Ovary (tissue), 9 donors: ENCODE data around the gene VDR. TPM values are rescaled to one million over a fixed set of nuclear protein-coding genes. Genes with fewer than 3 reads are reported as not detected.

Experiments used
- DNase-seq, 5 donors: peaks; one replicate each; pipeline ENCODE4 v3.0.0-alpha.2; 2019 to 2020
- H3K27ac ChIP-seq, 2 donors: fragments of 200-600 bp; one replicate each; pipeline versions ENCODE4 v1.5.1 to v1.8.0; 2019 to 2022
- H3K27me3 ChIP-seq: fragments of 200-600 bp; one replicate; pipeline ENCODE4 v1.8.0; 2022
- H3K36me3 ChIP-seq: fragments of 200-600 bp; sonication (generic); one replicate; pipeline ENCODE4 v1.5.1; 2019
- H3K4me1 ChIP-seq: one replicate; pipeline ENCODE4 v1.8.1; 2013; ENCODE audit warnings: mild to moderate bottlenecking, moderate library complexity; ENCODE audit not compliant: insufficient read depth
- H3K4me3 ChIP-seq: fragments of 200-600 bp; sonication (generic); one replicate; pipeline ENCODE4 v1.5.1; 2017
- H3K9me3 ChIP-seq, 2 donors: fragments of 200-600 bp in 1 of 2; sonication (generic) in 1 of 2; one replicate each; pipeline versions ENCODE4 v1.5.1 to v1.8.1; 2013 to 2019; ENCODE audit warnings: mild to moderate bottlenecking in 1 of 2, moderate library complexity in 1 of 2
- EP300 ChIP-seq: sonication (generic); formaldehyde crosslinking; IDR thresholded peaks from one replicate; pipeline ENCODE4 v1.6.1; 2017; ENCODE audit warnings: antibody characterized with exemption
- POLR2A ChIP-seq: fragments of 450-650 bp; IDR thresholded peaks from one replicate; pipeline ENCODE4 v1.6.1; 2017; ENCODE audit warnings: antibody characterized with exemption, mild to moderate bottlenecking, moderate library complexity
- WGBS, 3 donors: extraction: QIAGEN DNeasy Blood & Tissue Kit in 1 of 3; methylation state at CpG; one replicate each; pipeline versions ENCODE4 v1.1.5 to v1.1.7; 2013 to 2017; 5-methylcytosine and 5-hydroxymethylcytosine counted together
- intact Hi-C, 4 donors: fragments of 100-400 bp; cut with DNase I; formaldehyde crosslinking; loops; one replicate each; pipeline versions ENCODE4 v1.11.0 to v1.15.1; 2022 to 2023
- polyA plus RNA-seq, 2 donors: library from polyadenylated mRNA; stranded (reverse); fragments of 200-250 nt in 1 of 2; fragments of 350-450 nt in 1 of 2; fragmentation: Illumina TruSeq in 1 of 2; extraction: RNeasy Lipid Tissue Mini Kit (QIAGEN cat#74804) in 1 of 2; gene quantifications; one replicate each; pipeline ENCODE4 v1.2.3, GENCODE V29; 2013 to 2014
- total RNA-seq, 7 donors: library from RNA; depleted of rRNA in 2 of 7; stranded (reverse); fragments of >200 nt in 2 of 7; fragmentation: NEBNext Ultra II Directional in 3 of 7; extraction: Animal tissue kit (Norgen Biotek cat#: 25700) in 3 of 7; gene quantifications; one replicate each; pipeline versions ENCODE4 v1.1.0 to v1.2.4, GENCODE V29; 2016 to 2023
- TF ChIP-seq, protein P1 (sequence below), 3 donors: fragments of 450-650 bp in 2 of 3; fragments of 200-600 bp in 1 of 3; IDR thresholded peaks; one replicate each; pipeline versions ENCODE4 v1.5.1 to v1.8.0; 2016 to 2022; ENCODE audit warnings: antibody characterized with exemption in 3 of 3, mild to moderate bottlenecking in 1 of 3
- donor health status: DM: no; HTN: no; CAD: no; lungs with moderate emphysema.
- donor health status: DM: no; HTN: no; CAD: no.
- donor health status: Bipolar disorder and iron deficiency.
- donor health status: DM: yes; HTN: yes; CAD: no.
- donor health status: DM: no; HTN: no; CAD: no.
- donor health status: DM: yes; HTN: yes; CAD: no.

VDR gene
- total and polyA plus RNA-seq, 9 donors = 0.31 to 2.7 (median 1.1) TPM

DNA sequence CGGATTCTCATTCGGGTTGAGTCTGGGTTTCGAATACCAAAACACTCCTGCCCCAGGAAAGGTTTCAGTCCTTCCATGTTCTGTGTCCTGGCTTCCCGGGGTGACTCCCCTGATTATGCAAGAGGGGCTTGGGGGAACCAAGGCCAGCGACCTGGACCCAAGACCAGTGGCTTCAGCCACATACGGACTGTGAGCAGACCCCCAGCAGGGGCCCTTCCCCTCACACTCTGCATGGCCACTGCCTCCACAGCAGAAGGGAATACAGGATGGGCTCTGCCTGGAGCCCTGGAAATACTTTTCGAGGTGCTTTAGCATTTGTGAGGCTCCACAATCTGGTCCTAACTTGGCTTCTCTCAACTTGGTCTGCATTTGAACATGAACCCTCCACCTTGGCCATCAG lies 104.2 kb downstream of the VDR start:
- Histone ChIP-seq H3K27me3 (no peaks in the 10 kb centered on the region), H3K27ac (no peak overlapping the region), H3K4me1 (peaks cover 28% of the 10 kb centered on the region), H3K4me3 (no peak overlapping the region), H3K9me3 (no peaks in the 10 kb centered on the region), H3K36me3 (no peaks in the 10 kb centered on the region)
- no peak for DNase-seq
- intact Hi-C loops = loop anchor here in 1 of 4 donors (5.0 kb wide), 1 partner anchor 37 kb away; no protein-coding TSS in a partner anchor
- WGBS, 3 donors = 83 to 91% (median 90%) methylated on average over 7 of the region's 7 CpGs
- TF ChIP-seq, protein P1, sequence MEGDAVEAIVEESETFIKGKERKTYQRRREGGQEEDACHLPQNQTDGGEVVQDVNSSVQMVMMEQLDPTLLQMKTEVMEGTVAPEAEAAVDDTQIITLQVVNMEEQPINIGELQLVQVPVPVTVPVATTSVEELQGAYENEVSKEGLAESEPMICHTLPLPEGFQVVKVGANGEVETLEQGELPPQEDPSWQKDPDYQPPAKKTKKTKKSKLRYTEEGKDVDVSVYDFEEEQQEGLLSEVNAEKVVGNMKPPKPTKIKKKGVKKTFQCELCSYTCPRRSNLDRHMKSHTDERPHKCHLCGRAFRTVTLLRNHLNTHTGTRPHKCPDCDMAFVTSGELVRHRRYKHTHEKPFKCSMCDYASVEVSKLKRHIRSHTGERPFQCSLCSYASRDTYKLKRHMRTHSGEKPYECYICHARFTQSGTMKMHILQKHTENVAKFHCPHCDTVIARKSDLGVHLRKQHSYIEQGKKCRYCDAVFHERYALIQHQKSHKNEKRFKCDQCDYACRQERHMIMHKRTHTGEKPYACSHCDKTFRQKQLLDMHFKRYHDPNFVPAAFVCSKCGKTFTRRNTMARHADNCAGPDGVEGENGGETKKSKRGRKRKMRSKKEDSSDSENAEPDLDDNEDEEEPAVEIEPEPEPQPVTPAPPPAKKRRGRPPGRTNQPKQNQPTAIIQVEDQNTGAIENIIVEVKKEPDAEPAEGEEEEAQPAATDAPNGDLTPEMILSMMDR (IDR thresholded peaks at IDR 0.05) = no peak
- TF ChIP-seq EP300 (no peak), POLR2A (no peak)

DNA sequence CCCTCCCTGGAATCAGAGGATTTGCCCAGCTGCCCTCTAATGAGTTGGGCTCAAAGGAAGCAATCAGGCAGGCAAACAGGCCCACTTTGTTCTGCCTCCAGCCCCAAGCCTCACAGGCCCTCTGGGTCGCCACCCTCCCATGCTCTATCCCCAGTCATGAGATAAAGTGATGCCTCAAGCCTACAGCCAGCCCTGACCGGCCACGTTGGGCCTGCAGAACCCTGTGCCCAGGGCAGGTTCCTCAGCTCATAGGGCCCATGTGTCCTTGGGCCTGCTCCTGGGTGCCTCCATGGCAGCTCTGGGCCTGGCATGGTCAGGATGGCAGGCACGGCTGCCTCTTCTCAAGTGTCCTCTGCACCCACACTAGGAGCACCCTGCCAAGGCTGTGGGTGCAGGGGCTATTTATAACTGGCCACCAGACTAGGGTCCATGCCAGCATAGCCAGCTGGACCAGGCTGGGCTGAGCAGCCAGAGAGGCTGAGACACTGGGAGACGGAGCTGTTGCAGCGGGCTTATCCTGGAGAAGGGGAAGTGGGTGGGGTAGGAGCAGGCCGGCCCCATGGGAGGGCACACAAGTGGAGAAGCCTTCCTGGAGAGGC lies 105.3 kb downstream of the VDR start:
- H3K9me3 ChIP-seq = no peaks in the 10 kb centered on the region
- WGBS, 3 donors = 66 to 67% (median 67%) methylated on average over 7 of the region's 7 CpGs
- intact Hi-C loops = no loop called here
- H3K4me1 ChIP-seq = peaks cover 20% of the 10 kb centered on the region
- no peaks in the 10 kb centered on the region for H3K36me3 ChIP-seq
- no peak overlapping the region for H3K4me3 ChIP-seq
- no peaks in the 10 kb centered on the region for H3K27me3 ChIP-seq
- no peak for TF ChIP-seq EP300
- DNase-seq = no peak
- H3K27ac ChIP-seq = no peak overlapping the region

DNA sequence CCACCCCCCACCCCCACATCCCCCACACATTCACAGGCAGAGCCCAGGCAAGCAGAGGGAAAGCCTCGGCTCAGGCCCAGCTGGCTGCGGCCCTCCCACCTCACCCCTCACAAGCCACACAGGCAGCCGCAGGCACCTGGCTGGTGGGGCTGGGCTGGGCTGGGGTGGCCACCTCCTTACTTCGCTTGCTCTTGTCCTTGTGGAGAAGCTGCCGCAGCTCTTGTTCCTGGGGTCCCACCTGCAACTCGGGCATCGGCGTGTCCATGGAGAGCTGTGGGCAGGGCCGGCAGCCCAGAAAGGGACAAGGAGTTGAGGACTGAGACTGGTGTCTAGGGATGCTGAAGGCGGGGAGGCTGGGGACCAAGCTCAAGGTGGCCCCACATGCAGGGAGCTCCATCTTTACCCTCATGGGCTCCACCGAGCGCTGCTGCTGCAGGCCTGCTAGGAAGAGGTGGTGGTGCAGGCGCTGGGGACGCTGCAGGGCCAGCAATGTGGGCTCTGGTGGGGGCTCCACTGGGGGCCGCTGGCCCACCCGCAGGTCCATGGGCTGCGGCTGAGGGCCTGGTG lies 106.3 kb downstream of the VDR start:
- no peak for DNase-seq
- no peaks in the 10 kb centered on the region for H3K9me3 ChIP-seq
- intact Hi-C loops = no loop called here
- WGBS, 3 donors = 72 to 84% (median 75%) methylated on average over 13 to 17 of the region's 17 CpGs
- TF ChIP-seq EP300 (no peak), POLR2A (no peak)
- TF ChIP-seq, protein P1 (IDR thresholded peaks at IDR 0.05) = no peak
- no peak overlapping the region for H3K4me3 ChIP-seq
- H3K4me1 ChIP-seq = peaks cover 15% of the 10 kb centered on the region
- H3K27ac ChIP-seq = no peak overlapping the region
- no peaks in the 10 kb centered on the region for H3K36me3 ChIP-seq
- H3K27me3 ChIP-seq = no peaks in the 10 kb centered on the region

DNA sequence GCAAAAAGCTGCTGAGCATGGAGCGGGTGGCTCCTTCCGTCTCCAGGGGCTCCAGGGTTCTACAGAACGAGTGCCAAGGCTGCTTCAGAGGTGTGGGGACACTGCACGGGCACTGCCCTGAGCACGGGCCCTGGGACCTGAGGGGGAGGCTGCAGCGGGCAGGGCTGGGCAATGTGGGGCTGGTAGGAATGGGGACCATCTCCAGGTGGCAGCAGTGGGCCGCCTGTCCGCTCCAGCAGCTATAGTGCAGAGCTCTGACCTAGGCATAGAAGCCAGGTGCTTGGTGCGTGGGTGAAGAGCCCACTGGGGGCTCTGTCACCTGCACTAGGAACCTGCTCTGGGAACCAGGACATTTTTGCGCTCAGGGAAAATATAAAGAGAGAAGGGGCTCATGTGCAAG lies 107.4 kb downstream of the VDR start:
- peaks cover 13% of the 10 kb centered on the region for H3K4me1 ChIP-seq
- TF ChIP-seq, protein P1 (IDR thresholded peaks at IDR 0.05) = no peak
- no peaks in the 10 kb centered on the region for H3K27me3 ChIP-seq
- H3K27ac ChIP-seq = no peak overlapping the region
- no peaks in the 10 kb centered on the region for H3K9me3 ChIP-seq
- H3K36me3 ChIP-seq = no peaks in the 10 kb centered on the region
- intact Hi-C loops = no loop called here
- DNase-seq = no peak
- WGBS, 3 donors = 78 to 80% (median 79%) methylated on average over 10 of the region's 10 CpGs
- H3K4me3 ChIP-seq = no peak overlapping the region

DNA sequence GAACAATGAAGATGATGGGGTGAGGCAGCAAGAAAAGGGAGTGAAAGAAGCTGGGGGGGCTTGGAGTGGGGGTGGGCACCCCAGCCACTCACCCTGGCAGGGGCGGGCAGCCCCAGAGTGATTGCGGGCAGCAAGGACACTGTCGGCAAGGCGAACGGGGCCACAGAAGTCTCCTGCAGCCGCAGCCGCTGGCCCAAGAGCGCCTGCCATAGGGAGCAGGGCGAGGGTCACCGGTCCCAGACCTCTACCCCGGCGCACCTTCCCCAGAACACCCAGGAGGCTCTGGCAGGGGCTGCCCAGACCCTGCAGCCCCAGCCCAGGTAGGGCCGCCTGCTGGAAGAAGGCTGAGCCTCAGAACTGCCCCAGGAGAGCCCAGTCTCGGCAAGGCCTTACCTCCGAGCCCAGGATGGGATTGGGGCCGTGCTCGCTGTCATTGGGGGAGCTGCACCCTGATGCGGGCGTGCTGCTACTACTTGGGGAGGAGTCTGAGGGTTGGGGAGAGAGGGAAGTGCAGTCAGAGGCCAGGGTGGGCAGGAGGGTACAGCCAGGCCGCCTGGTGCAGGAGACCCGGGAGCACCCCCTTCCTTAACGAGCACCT lies 108.9 kb downstream of the VDR start:
- WGBS, 3 donors = 90 to 92% (median 91%) methylated on average over 22 of the region's 22 CpGs
- TF ChIP-seq EP300 = no peak
- TF ChIP-seq POLR2A = no peak
- TF ChIP-seq, protein P1 (IDR thresholded peaks at IDR 0.05) = no peak
- Histone ChIP-seq H3K36me3 (no peaks in the 10 kb centered on the region), H3K4me3 (no peak overlapping the region), H3K4me1 (peaks cover 13% of the 10 kb centered on the region), H3K27ac (no peak overlapping the region), H3K9me3 (no peaks in the 10 kb centered on the region), H3K27me3 (no peaks in the 10 kb centered on the region)
- DNase-seq = no peak
- intact Hi-C loops = no loop called here
